Heart left ventricle (tissue), 16 donors: ENCODE measurements around the gene FBLN2. TPM values are rescaled to one million over a fixed set of nuclear protein-coding genes. Genes with fewer than 3 reads are reported as not detected.
A peak's percentile ranks its signal among the peaks of the same experiment; 100 is the strongest.

Source experiments
- ATAC-seq, 4 donors: fragments of 200-7000 bp; cut with Tn5 transposase; one replicate each; pipeline ENCODE4 v1.9.1; 2020 to 2022; ENCODE audit warnings: moderate library complexity in 4 of 4, mild to moderate bottlenecking in 3 of 4, moderate number of reproducible peaks in 1 of 4
- DNase-seq, 5 donors: peaks; one replicate each; pipeline ENCODE4 v3.0.0-alpha.2; 2020
- H3K27ac ChIP-seq, 12 donors: fragments of 200-600 bp; sonication (generic) in 4 of 12; one replicate each; pipeline versions ENCODE4 v1.5.0 to v1.8.0; 2016 to 2022; ENCODE audit warnings: mild to moderate bottlenecking in 2 of 12
- H3K27me3 ChIP-seq, 9 donors: fragments of 200-600 bp; sonication (generic) in 2 of 9; one replicate each; pipeline versions ENCODE4 v1.5.1 to v1.8.0; 2016 to 2022; ENCODE audit warnings: mild to moderate bottlenecking in 3 of 9
- H3K36me3 ChIP-seq, 9 donors: fragments of 200-600 bp; sonication (generic) in 2 of 9; one replicate each; pipeline versions ENCODE4 v1.5.0 to v1.8.0; 2018 to 2022; ENCODE audit warnings: mild to moderate bottlenecking in 2 of 9
- H3K4me1 ChIP-seq, 12 donors: fragments of 200-600 bp; sonication (generic) in 4 of 12; one replicate each; pipeline versions ENCODE4 v1.5.0 to v1.8.0; 2016 to 2022; ENCODE audit warnings: mild to moderate bottlenecking in 3 of 12
- H3K4me3 ChIP-seq, 12 donors: fragments of 200-600 bp; sonication (generic) in 4 of 12; one replicate each; pipeline versions ENCODE4 v1.5.0 to v1.8.0; 2017 to 2022; ENCODE audit warnings: mild to moderate bottlenecking in 9 of 12, moderate library complexity in 4 of 12
- H3K9me3 ChIP-seq, 12 donors: fragments of 200-600 bp; sonication (generic) in 4 of 12; one replicate each; pipeline versions ENCODE4 v1.5.0 to v1.8.0; 2016 to 2022; ENCODE audit warnings: mild to moderate bottlenecking in 1 of 12
- POLR2A ChIP-seq, 2 donors: fragments of 450-650 bp; IDR thresholded peaks; one replicate each; pipeline ENCODE4 v1.6.1; 2017; ENCODE audit warnings: antibody characterized with exemption in 2 of 2, mild to moderate bottlenecking in 2 of 2, moderate library complexity in 2 of 2
- WGBS, 4 donors: extraction: QIAGEN DNeasy Blood & Tissue Kit in 2 of 4; methylation state at CpG; one replicate each; pipeline versions ENCODE4 v1.1.5 to v1.1.7; 2013 to 2018; 5-methylcytosine and 5-hydroxymethylcytosine counted together
- intact Hi-C, 10 donors: fragments of 100-400 bp; cut with DNase I; formaldehyde crosslinking; loops; one replicate each; pipeline versions ENCODE4 v1.11.1 to v1.14.2; 2022
- polyA plus RNA-seq, 2 donors: library from polyadenylated mRNA; stranded (reverse); fragments of 200-250 nt; gene quantifications; one replicate each; pipeline ENCODE4 v1.2.3, GENCODE V29; 2013
- total RNA-seq, 9 donors: library from RNA; depleted of rRNA in 2 of 9; stranded (reverse); fragments of >200 nt in 2 of 9; fragmentation: NEBNext Ultra II Directional in 3 of 9; extraction: Animal tissue kit (Norgen Biotek cat#: 25700) in 3 of 9; gene quantifications; one replicate each; pipeline versions ENCODE4 v1.1.0 to v1.2.4, GENCODE V29; 2016 to 2023
- TF ChIP-seq, protein P1 (sequence below), 12 donors: fragments of 200-600 bp; sonication (generic) in 4 of 12; IDR thresholded peaks; one replicate each; pipeline versions ENCODE4 v1.5.0 to v1.8.0; 2018 to 2022; ENCODE audit warnings: antibody characterized with exemption in 12 of 12, mild to moderate bottlenecking in 5 of 12
- donor health status: ischemic (EF 13 %, LVEDD 7.1; RV severe dilation, severe dysfunction).
- donor health status: healthy with polysubstance abuse.
- donor health status: DM: no; HTN: yes; CAD: no.
- donor health status: DM: no; HTN: no; CAD: no.
- donor health status: ischemic (EF 25% LVEDD 6.9; RV normal size, moderate dysfunction).
- donor health status: ischemic (EF 25% LVEDD 5.7; RV mildly dilated, moderate dysfunction).
- donor health status: healthy.
- donor health status: DM: yes; HTN: yes; CAD: no.
- donor health status: ischemic (EF 35%, LVEDD 5.7; RV mildly dilated, moderate dysfunction).
- donor health status: nonischemic (EF 11% LVEDD 7.7; RV severe dilation, severe dysfunction).
- donor health status: DM: yes; HTN: yes; CAD: no.
- donor health status: PGD.
- donor health status: ischemic (EF 29% LVEDD 5.4; RV normal size, mild dysfunction).
- donor health status: nonischemic (EF 23%, LVEDD 6.1; RV moderate dilation, normal function).

The FBLN2 gene
- total and polyA plus RNA-seq, 11 donors: 16.5 to 118 (median 42.7) TPM

DNA sequence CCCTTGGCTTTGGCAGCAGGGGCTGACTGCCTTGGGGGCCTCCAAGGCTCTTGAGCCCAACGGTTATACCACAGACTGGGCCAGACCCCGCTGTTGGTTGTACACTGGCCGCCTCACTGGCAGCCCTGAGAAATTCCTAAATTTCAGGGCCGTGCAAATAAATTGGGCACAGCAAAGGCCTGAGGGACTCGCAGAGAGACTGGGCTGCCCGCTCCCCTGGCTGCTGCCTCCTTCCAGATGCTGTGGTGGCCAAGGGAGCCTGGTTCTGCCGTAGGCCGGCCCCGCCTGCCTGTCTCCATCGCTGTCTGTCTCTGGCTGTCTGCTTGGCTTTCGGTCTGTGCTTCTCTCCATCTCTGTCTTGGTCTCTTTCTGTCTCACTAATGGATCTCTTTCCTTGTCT is 9.0 kb downstream of the FBLN2 start:
- intact Hi-C loops: no loop called here
- peak overlapping the region in 3 of 12 donors; percentile 2 to 32 (median 9) for H3K27ac ChIP-seq
- H3K27me3 ChIP-seq: no peaks in the 10 kb centered on the region
- TF ChIP-seq, protein P1, sequence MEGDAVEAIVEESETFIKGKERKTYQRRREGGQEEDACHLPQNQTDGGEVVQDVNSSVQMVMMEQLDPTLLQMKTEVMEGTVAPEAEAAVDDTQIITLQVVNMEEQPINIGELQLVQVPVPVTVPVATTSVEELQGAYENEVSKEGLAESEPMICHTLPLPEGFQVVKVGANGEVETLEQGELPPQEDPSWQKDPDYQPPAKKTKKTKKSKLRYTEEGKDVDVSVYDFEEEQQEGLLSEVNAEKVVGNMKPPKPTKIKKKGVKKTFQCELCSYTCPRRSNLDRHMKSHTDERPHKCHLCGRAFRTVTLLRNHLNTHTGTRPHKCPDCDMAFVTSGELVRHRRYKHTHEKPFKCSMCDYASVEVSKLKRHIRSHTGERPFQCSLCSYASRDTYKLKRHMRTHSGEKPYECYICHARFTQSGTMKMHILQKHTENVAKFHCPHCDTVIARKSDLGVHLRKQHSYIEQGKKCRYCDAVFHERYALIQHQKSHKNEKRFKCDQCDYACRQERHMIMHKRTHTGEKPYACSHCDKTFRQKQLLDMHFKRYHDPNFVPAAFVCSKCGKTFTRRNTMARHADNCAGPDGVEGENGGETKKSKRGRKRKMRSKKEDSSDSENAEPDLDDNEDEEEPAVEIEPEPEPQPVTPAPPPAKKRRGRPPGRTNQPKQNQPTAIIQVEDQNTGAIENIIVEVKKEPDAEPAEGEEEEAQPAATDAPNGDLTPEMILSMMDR (IDR thresholded peaks at IDR 0.05): no peak
- no peak for ATAC-seq
- peaks cover 0 to 73% (median 26%) of the 10 kb centered on the region in 12 donors for H3K4me1 ChIP-seq
- H3K9me3 ChIP-seq: no peaks in the 10 kb centered on the region
- 89 to 91% (median 90%) methylated on average over 8 to 11 of the region's 11 CpGs for WGBS, 4 donors
- peak in 1 of 5 donors; percentile 52 for DNase-seq
- H3K4me3 ChIP-seq: no peak overlapping the region
- H3K36me3 ChIP-seq: no peaks in the 10 kb centered on the region

DNA sequence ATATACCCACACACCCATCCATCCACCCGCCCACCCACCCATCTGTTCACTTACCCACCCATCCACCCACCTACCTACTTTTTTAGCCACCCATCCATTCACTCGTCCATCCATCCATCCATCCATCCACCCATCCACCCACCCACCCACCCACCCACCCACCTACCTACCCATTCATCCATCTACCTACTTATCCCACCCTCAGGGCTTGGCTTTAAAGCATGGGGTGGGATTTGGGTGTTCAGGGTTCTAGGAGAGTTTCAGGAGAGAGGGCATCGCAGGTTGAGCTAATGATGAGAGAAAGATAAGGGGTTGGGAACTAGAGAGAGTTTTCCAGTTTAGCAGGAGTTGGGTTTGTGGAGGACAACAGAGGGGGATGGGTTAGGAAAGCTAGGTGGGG is 9.7 kb downstream of the FBLN2 start:
- intact Hi-C loops: no loop called here

DNA sequence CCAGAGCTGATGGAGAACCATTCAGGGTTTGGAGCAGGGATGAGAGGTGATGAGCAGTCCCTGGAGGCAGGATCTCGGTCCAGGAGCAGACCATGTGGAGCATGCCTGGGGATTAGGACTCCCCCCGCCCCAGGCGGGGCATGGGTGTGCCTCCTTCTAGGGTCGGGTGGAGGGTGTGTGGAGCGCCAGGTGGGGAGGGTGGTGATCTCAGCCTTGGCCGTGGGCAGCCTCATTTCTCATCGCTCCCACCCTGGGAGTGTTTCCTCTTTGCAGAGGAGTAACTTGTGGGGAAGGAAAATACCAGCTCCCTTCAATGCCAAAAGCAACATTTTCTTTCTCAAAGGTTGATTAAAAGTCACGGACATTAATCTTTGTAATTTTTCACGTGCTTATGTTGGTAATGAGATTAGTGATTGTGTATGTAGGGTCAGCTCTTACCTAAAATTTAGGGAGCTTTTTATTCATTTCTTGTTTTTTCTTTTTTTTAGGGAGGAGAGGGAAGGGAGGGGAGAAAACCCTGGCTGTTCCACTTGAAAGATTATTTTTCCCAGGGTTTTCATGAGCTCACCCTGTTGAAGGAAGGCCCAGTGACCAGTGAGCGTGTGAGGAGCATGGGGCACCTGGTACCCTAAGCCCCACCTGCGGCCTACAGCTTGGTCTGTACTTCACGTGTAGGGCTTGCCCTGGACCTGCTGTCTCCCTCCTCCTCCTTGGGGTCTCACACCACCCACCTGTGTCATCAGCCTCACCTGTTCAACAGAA is 11.0 kb downstream of the FBLN2 start:
- peak; percentile 43 to 82 (median 78) for ATAC-seq
- peaks cover 0 to 72% (median 28%) of the 10 kb centered on the region in 12 donors for H3K4me1 ChIP-seq
- no peak for TF ChIP-seq POLR2A (IDR thresholded peaks at IDR 0.05)
- TF ChIP-seq, protein P1 (IDR thresholded peaks at IDR 0.05): no peak
- DNase-seq: peak; percentile 57 to 67 (median 63)
- intact Hi-C loops: loop anchor here in 4 of 10 donors (5.0 to 10.0 kb wide), 3 partner anchors 52 to 85 kb away; no protein-coding TSS in a partner anchor
- no peaks in the 10 kb centered on the region for H3K9me3 ChIP-seq
- H3K4me3 ChIP-seq: no peak overlapping the region
- H3K36me3 ChIP-seq: no peaks in the 10 kb centered on the region
- no peaks in the 10 kb centered on the region for H3K27me3 ChIP-seq
- H3K27ac ChIP-seq: peak overlapping the region in 9 of 12 donors; percentile 27 to 80 (median 62)
- 47 to 62% (median 56%) methylated on average over 12 of the region's 12 CpGs for WGBS, 4 donors

More for the DNA sequence above, 9.7 kb downstream of the FBLN2 start:
- no peaks in the 10 kb centered on the region for H3K9me3 ChIP-seq
- no peak for DNase-seq
- no peak for ATAC-seq
- H3K4me3 ChIP-seq: no peak overlapping the region
- no peaks in the 10 kb centered on the region for H3K27me3 ChIP-seq
- WGBS, 4 donors: 88 to 95% (median 94%) methylated on average over 3 of the region's 3 CpGs
- no peak for TF ChIP-seq POLR2A (IDR thresholded peaks at IDR 0.05)
- TF ChIP-seq, protein P1 (IDR thresholded peaks at IDR 0.05): no peak
- H3K36me3 ChIP-seq: no peaks in the 10 kb centered on the region
- H3K27ac ChIP-seq: peak overlapping the region in 1 of 12 donors; percentile 19
- H3K4me1 ChIP-seq: peaks cover 0 to 68% (median 23%) of the 10 kb centered on the region in 12 donors

DNA sequence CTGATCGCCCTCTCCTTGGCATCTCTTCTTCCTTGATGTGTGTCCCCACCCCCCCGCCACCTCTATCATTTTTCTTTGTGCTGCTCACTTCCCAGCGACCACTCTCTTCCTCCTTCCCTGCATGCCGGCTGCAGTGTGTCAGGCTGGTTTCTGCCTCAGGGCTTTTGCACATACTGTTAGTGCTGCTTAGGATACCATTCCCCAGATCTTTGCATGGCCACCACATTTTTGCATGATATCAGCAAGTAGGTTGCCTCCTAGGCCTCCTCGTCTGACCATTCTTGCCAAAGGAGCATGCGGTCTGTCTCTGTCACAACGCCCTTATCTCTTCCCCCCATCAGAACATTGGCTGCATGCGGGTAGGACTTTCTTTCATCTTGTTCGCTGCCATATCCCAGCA is 12.5 kb downstream of the FBLN2 start:
- Histone ChIP-seq H3K27me3 (no peaks in the 10 kb centered on the region), H3K4me1 (peaks cover 7 to 77% (median 41%) of the 10 kb centered on the region in 12 donors), H3K4me3 (no peak overlapping the region), H3K9me3 (no peaks in the 10 kb centered on the region), H3K36me3 (no peaks in the 10 kb centered on the region), H3K27ac (peak overlapping the region in 1 of 12 donors; percentile 66)
- ATAC-seq (no peak), DNase-seq (no peak)
- WGBS, 4 donors: 69 to 78% (median 73%) methylated on average over 9 of the region's 9 CpGs
- intact Hi-C loops: loop anchor here in 4 of 10 donors (5.0 to 10.0 kb wide), 3 partner anchors 51 to 83 kb away; no protein-coding TSS in a partner anchor
- TF ChIP-seq POLR2A (IDR thresholded peaks at IDR 0.05): no peak
- TF ChIP-seq, protein P1 (IDR thresholded peaks at IDR 0.05): no peak
